H9 (cell line): ENCODE data around the gene KRTAP12-2. TPM values are rescaled to one million over a fixed set of nuclear protein-coding genes. Genes with fewer than 3 reads are reported as not detected.

Experiments
- DNase-seq: peaks from one replicate; pipeline ENCODE4 v3.0.0-alpha.2; 2017
- H2AFZ ChIP-seq: one replicate; pipeline ENCODE4 v1.6.1; 2013; ENCODE audit warnings: mild to moderate bottlenecking, low read length, control low read depth, moderate library complexity
- H2AK5ac ChIP-seq: 2 replicates; pipeline ENCODE4 v1.6.1; 2013; ENCODE audit warnings: low read length, control low read depth, mixed read lengths; ENCODE audit not compliant: insufficient read length
- H2BK120ac ChIP-seq: one replicate; pipeline ENCODE4 v1.6.1; 2013; ENCODE audit warnings: low read depth, mild to moderate bottlenecking, low read length, control low read depth, inconsistent platforms; ENCODE audit not compliant: poor library complexity, severe bottlenecking
- H2BK12ac ChIP-seq: 2 replicates; pipeline ENCODE4 v1.6.1; 2013; ENCODE audit warnings: low read length, control low read depth, mixed read lengths, low read depth; ENCODE audit not compliant: insufficient read length
- H2BK15ac ChIP-seq: 2 replicates; pipeline ENCODE4 v1.6.1; 2013; ENCODE audit warnings: low read depth, low read length, control low read depth
- H2BK20ac ChIP-seq: one replicate; pipeline ENCODE4 v1.6.1; 2013; ENCODE audit warnings: low read depth, mild to moderate bottlenecking, low read length, control low read depth, inconsistent platforms; ENCODE audit not compliant: poor library complexity, severe bottlenecking
- H2BK5ac ChIP-seq: 2 replicates; pipeline ENCODE4 v1.6.1; 2013; ENCODE audit warnings: low read length, control low read depth, mixed read lengths; ENCODE audit not compliant: insufficient read length
- H3K14ac ChIP-seq: 2 replicates; pipeline ENCODE4 v1.6.1; 2013; ENCODE audit warnings: low read length, control low read depth; ENCODE audit not compliant: insufficient read depth
- H3K18ac ChIP-seq: 2 replicates; pipeline ENCODE4 v1.6.1; 2013; ENCODE audit warnings: low read depth, mild to moderate bottlenecking, mixed read lengths, low read length, control low read depth; ENCODE audit not compliant: insufficient read length
- H3K23ac ChIP-seq: 2 replicates; pipeline ENCODE4 v1.6.1; 2013; ENCODE audit warnings: low read length, control low read depth, mixed read lengths, low read depth; ENCODE audit not compliant: insufficient read length
- H3K23me2 ChIP-seq: 2 replicates; pipeline ENCODE4 v1.6.1; 2013; ENCODE audit warnings: low read depth, mild to moderate bottlenecking, mixed read lengths, low read length, control low read depth; ENCODE audit not compliant: insufficient read length, poor library complexity, severe bottlenecking
- H3K27ac ChIP-seq: 2 replicates; pipeline ENCODE4 v1.5.1; 2013; ENCODE audit warnings: low read length, control low read depth, mixed read lengths, low read depth; ENCODE audit not compliant: insufficient read length
- H3K27me3 ChIP-seq: 2 replicates; pipeline ENCODE4 v1.6.1; 2013; ENCODE audit warnings: low read length, control low read depth, inconsistent platforms; ENCODE audit not compliant: insufficient read depth
- H3K4ac ChIP-seq: 2 replicates; pipeline ENCODE4 v1.6.1; 2013; ENCODE audit warnings: low read depth, mild to moderate bottlenecking, control low read depth, inconsistent platforms, low read length, moderate library complexity
- H3K4me1 ChIP-seq: 2 replicates; pipeline ENCODE4 v1.6.1; 2013; ENCODE audit warnings: low read length, control low read depth, inconsistent platforms; ENCODE audit not compliant: insufficient read depth
- H3K4me2 ChIP-seq: 2 replicates; pipeline ENCODE4 v1.6.1; 2013; ENCODE audit warnings: low read length, control low read depth, mixed read lengths; ENCODE audit not compliant: insufficient read length, insufficient read depth
- H3K56ac ChIP-seq: 2 replicates; pipeline ENCODE4 v1.6.1; 2013; ENCODE audit warnings: low read depth, mild to moderate bottlenecking, mixed read lengths, low read length, control low read depth; ENCODE audit not compliant: insufficient read length
- H3K79me1 ChIP-seq: 2 replicates; pipeline ENCODE4 v1.6.1; 2013; ENCODE audit warnings: low read depth, mild to moderate bottlenecking, moderate library complexity, low read length, control low read depth, inconsistent platforms; ENCODE audit not compliant: insufficient read depth, poor library complexity, severe bottlenecking
- H3K79me2 ChIP-seq: 2 replicates; pipeline ENCODE4 v1.6.1; 2013; ENCODE audit warnings: low read length, control low read depth, inconsistent platforms; ENCODE audit not compliant: insufficient read depth
- H3K9ac ChIP-seq: 2 replicates; pipeline ENCODE4 v1.6.1; 2013; ENCODE audit warnings: low read length, control low read depth, mixed read lengths; ENCODE audit not compliant: insufficient read length; ENCODE audit errors: extremely low read depth
- H3K9me3 ChIP-seq: one replicate; pipeline ENCODE4 v1.6.1; 2013; ENCODE audit warnings: low read depth, low read length, inconsistent platforms; ENCODE audit not compliant: control insufficient read depth
- H3T11ph ChIP-seq: one replicate; pipeline ENCODE4 v1.6.1; 2013; ENCODE audit warnings: mild to moderate bottlenecking, low read length, control low read depth, inconsistent platforms
- H4K20me1 ChIP-seq: one replicate; pipeline ENCODE4 v1.6.1; 2013; ENCODE audit not compliant: control insufficient read depth, insufficient read length, insufficient read depth
- H4K5ac ChIP-seq: 2 replicates; pipeline ENCODE4 v1.6.1; 2013; ENCODE audit warnings: low read depth, mild to moderate bottlenecking, mixed read lengths, low read length, control low read depth; ENCODE audit not compliant: insufficient read length
- H4K8ac ChIP-seq: replicated peaks from 2 replicates; pipeline ENCODE4 v1.6.1; 2013; ENCODE audit warnings: low read length, control low read depth, mixed read lengths, low read depth; ENCODE audit not compliant: insufficient read length
- H4K91ac ChIP-seq: 2 replicates; pipeline ENCODE4 v1.6.1; 2013; ENCODE audit warnings: low read depth, mild to moderate bottlenecking, moderate library complexity, mixed read lengths, low read length, control low read depth; ENCODE audit not compliant: insufficient read length
- H3K27ac Mint-ChIP-seq, 3 experiments: 2 replicates in 2 of 3; 3 replicates in 1 of 3; pipeline ENCODE4 v1.8.0; 2020 to 2021; ENCODE audit warnings: mixed read lengths in 3 of 3, mild to moderate bottlenecking in 1 of 3, moderate library complexity in 1 of 3
- H3K27me3 Mint-ChIP-seq: 2 replicates; pipeline ENCODE4 v1.8.0; 2021; ENCODE audit warnings: low read depth, mild to moderate bottlenecking, moderate library complexity, mixed read lengths
- H3K36me3 Mint-ChIP-seq, 3 experiments: 2 replicates in 2 of 3; 3 replicates in 1 of 3; pipeline ENCODE4 v1.8.0; 2020 to 2021; ENCODE audit warnings: low read depth in 3 of 3, mixed read lengths in 3 of 3; ENCODE audit not compliant: insufficient read depth in 1 of 3
- H3K4me1 Mint-ChIP-seq, 2 experiments: 2 replicates each; pipeline ENCODE4 v1.8.0; 2020; ENCODE audit warnings: mixed read lengths in 2 of 2
- H3K4me3 Mint-ChIP-seq, 2 experiments: 2 replicates in 1 of 2; 3 replicates in 1 of 2; pipeline ENCODE4 v1.8.0; 2020 to 2021; ENCODE audit warnings: mild to moderate bottlenecking in 2 of 2, mixed read lengths in 2 of 2, moderate library complexity in 1 of 2
- H3K9me3 Mint-ChIP-seq, 2 experiments: 2 replicates in 1 of 2; 3 replicates in 1 of 2; pipeline ENCODE4 v1.8.0; 2020; ENCODE audit warnings: mild to moderate bottlenecking in 2 of 2, mixed read lengths in 2 of 2, moderate library complexity in 1 of 2
- CTCF ChIP-seq: fragments of 200-600 bp; sonication (generic); conservative IDR thresholded peaks from 3 replicates; pipeline ENCODE4 v1.8.0; 2021; ENCODE audit warnings: antibody characterized with exemption, mild to moderate bottlenecking
- WGBS: extraction: QIAGEN DNeasy Blood & Tissue Kit; methylation state at CpG from one replicate; pipeline ENCODE4 v1.1.7; 2013; ENCODE audit warnings: missing lambda C conversion rate, low lambda C conversion rate, mixed read lengths; ENCODE audit not compliant: insufficient read length; ENCODE audit errors: extremely low coverage; 5-methylcytosine and 5-hydroxymethylcytosine counted together
- total RNA-seq: library from RNA; stranded (reverse); gene quantifications from 2 replicates; pipeline ENCODE4 v1.2.1, GENCODE V29; 2021

The KRTAP12-2 gene
- total RNA-seq, 1 experiment from 2014 or later, result not detected

- H3K4me3 Mint-ChIP-seq, result peak overlapping the region; percentile 51 to 75
- no CpG with 5 or more reads among the region's 13 CpGs for whole genome bisulfite sequencing
- Histone ChIP-seq H3K27ac (no peak overlapping the region), H2BK5ac (no peak overlapping the region), H4K91ac (no peak overlapping the region), H3K23me2 (peaks cover 19% of the 10 kb centered on the region), H3K9me3 (no peaks in the 10 kb centered on the region), H2AK5ac (no peak overlapping the region), H3K4me2 (peak overlapping the region; percentile 31), H2BK15ac (no peak overlapping the region), H3K79me1 (no peaks in the 10 kb centered on the region), H3K23ac (no peak overlapping the region), H2BK20ac (no peak overlapping the region), H3K4me1 (peaks cover 9% of the 10 kb centered on the region; the same call in 1 of the 2 replicates), H4K8ac (no peak overlapping the region), H3K14ac (no peak overlapping the region; the same call in 1 of the 2 replicates), H4K5ac (no peak overlapping the region), H3K79me2 (no peaks in the 10 kb centered on the region), H2AFZ (no peak overlapping the region), H3T11ph (no peak overlapping the region), H3K27me3 (peaks cover 26% of the 10 kb centered on the region; the same call in 1 of the 2 replicates), H3K56ac (no peak overlapping the region), H3K9ac (no peak overlapping the region), H2BK12ac (no peak overlapping the region), H3K4ac (no peak overlapping the region), H4K20me1 (no peaks in the 10 kb centered on the region), H3K18ac (no peak overlapping the region), H2BK120ac (no peak overlapping the region)
- TF ChIP-seq CTCF, result no peak
- H3K27me3 Mint-ChIP-seq, result peaks cover 50% of the 10 kb centered on the region
- H3K36me3 Mint-ChIP-seq, result no peaks in the 10 kb centered on the region
- peak; percentile 74 for DNase-seq
- peaks cover 73 to 79% of the 10 kb centered on the region in 2 experiments for H3K4me1 Mint-ChIP-seq
- peak overlapping the region in 2 of 3 experiments; percentile 71 to 85; a peak in 2 of 7 replicates for H3K27ac Mint-ChIP-seq
- no peaks in the 10 kb centered on the region; a peak in 1 of 5 replicates for H3K9me3 Mint-ChIP-seq
These were observed 37.9 kb upstream of the KRTAP12-2 start for GRCh38 chr21:44704636-44705001.
